WTC11 (cell line): Measurements from ENCODE around the gene MBP. TPM values are rescaled to one million over a fixed set of nuclear protein-coding genes. Genes with fewer than 3 reads are reported as not detected.

ENCODE experiments used
- ATAC-seq: fragments of 200-7000 bp; cut with Tn5 transposase; 2 replicates; pipeline ENCODE4 v1.10.0; 2021; ENCODE audit warnings: mild to moderate bottlenecking, moderate library complexity
- CTCF ChIA-PET: fragments of 300-600 bp; sonication (Branson Sonifier 250); formaldehyde crosslinking; loops from one replicate; lab custom pipeline; 2021; ENCODE audit warnings: antibody characterized with exemption; lab: Charles Lee
- POLR2A ChIA-PET: fragments of 350-600 bp; sonication (Branson Sonifier 250); formaldehyde crosslinking; loops from one replicate; lab custom pipeline; 2021; ENCODE audit warnings: antibody characterized with exemption; lab: Charles Lee
- DNase-seq: peaks from one replicate; pipeline ENCODE4 v3.0.0; 2021; ENCODE audit warnings: low spot score
- H3K27ac Mint-ChIP-seq: 2 replicates; pipeline ENCODE4 v1.8.0; 2021; ENCODE audit warnings: mixed read lengths
- H3K27me3 Mint-ChIP-seq: 2 replicates; pipeline ENCODE4 v1.8.0; 2021; ENCODE audit warnings: low read depth, mild to moderate bottlenecking, moderate library complexity, mixed read lengths
- H3K36me3 Mint-ChIP-seq: 2 replicates; pipeline ENCODE4 v1.8.0; 2021; ENCODE audit warnings: mixed read lengths
- H3K4me1 Mint-ChIP-seq: 2 replicates; pipeline ENCODE4 v1.8.0; 2022; ENCODE audit warnings: mixed read lengths
- H3K4me3 Mint-ChIP-seq: 2 replicates; pipeline ENCODE4 v1.8.0; 2021; ENCODE audit warnings: mild to moderate bottlenecking, moderate library complexity, mixed read lengths
- H3K9me3 Mint-ChIP-seq: 2 replicates; pipeline ENCODE4 v1.8.0; 2021; ENCODE audit warnings: mixed read lengths
- NFE2L1 ChIP-seq: sonication (generic); formaldehyde crosslinking; IDR thresholded peaks from 2 replicates; pipeline ENCODE4 v1.8.1; 2023; ENCODE audit warnings: missing genetic modification reagents
- NFYB ChIP-seq: sonication (generic); formaldehyde crosslinking; conservative IDR thresholded peaks from 2 replicates; pipeline ENCODE4 v1.8.0; 2022; ENCODE audit warnings: low read depth, missing genetic modification reagents
- RELA ChIP-seq: sonication (generic); formaldehyde crosslinking; IDR thresholded peaks from 2 replicates; pipeline ENCODE4 v1.8.1; 2022; ENCODE audit warnings: missing genetic modification reagents, mild to moderate bottlenecking, borderline replicate concordance
- SMAD3 ChIP-seq: sonication (generic); formaldehyde crosslinking; IDR thresholded peaks from 2 replicates; pipeline ENCODE4 v1.8.0; 2022; ENCODE audit warnings: missing genetic modification reagents, mild to moderate bottlenecking, borderline replicate concordance
- SMAD4 ChIP-seq: sonication (generic); formaldehyde crosslinking; IDR thresholded peaks from 2 replicates; pipeline ENCODE4 v1.8.0; 2022; ENCODE audit warnings: mild to moderate bottlenecking, missing genetic modification reagents
- SOX15 ChIP-seq: fragments of 250-450 bp; sonication (Bioruptor Pico); IDR thresholded peaks from 2 replicates; pipeline ENCODE4 v1.9.0; 2021; ENCODE audit warnings: mild to moderate bottlenecking
- TCF7 ChIP-seq: sonication (generic); formaldehyde crosslinking; IDR thresholded peaks from 2 replicates; pipeline ENCODE4 v1.8.0; 2022; ENCODE audit warnings: mild to moderate bottlenecking, low read depth, missing genetic modification reagents, moderate library complexity
- TEAD4 ChIP-seq: sonication (generic); formaldehyde crosslinking; IDR thresholded peaks from 2 replicates; pipeline ENCODE4 v1.8.0; 2022; ENCODE audit warnings: mild to moderate bottlenecking, missing genetic modification reagents
- ZMAT4 ChIP-seq: fragments of 250-450 bp; sonication (Bioruptor Pico); IDR thresholded peaks from 2 replicates; pipeline ENCODE4 v1.9.0; 2021; ENCODE audit warnings: mild to moderate bottlenecking
- ZNF396 ChIP-seq: fragments of 250-450 bp; sonication (Bioruptor Pico); IDR thresholded peaks from 2 replicates; pipeline ENCODE4 v1.8.0; 2021; ENCODE audit warnings: mild to moderate bottlenecking, moderate library complexity, borderline replicate concordance
- ZNF423 ChIP-seq: fragments of 250-450 bp; sonication (Bioruptor Pico); IDR thresholded peaks from 2 replicates; pipeline ENCODE4 v2.1.2; 2022; ENCODE audit warnings: mild to moderate bottlenecking, moderate library complexity
- ZNF671 ChIP-seq: fragments of 250-450 bp; sonication (Bioruptor Pico); IDR thresholded peaks from 2 replicates; pipeline ENCODE4 v1.8.0; 2021; ENCODE audit warnings: mild to moderate bottlenecking
- total RNA-seq: library from RNA; stranded (reverse); gene quantifications from 3 replicates; pipeline ENCODE4 v1.2.3, GENCODE V29; 2021
- TF ChIP-seq, protein P1 (sequence below): fragments of 250-450 bp; sonication (Bioruptor Pico); IDR thresholded peaks from 2 replicates; pipeline ENCODE4 v1.9.0; 2021; ENCODE audit warnings: mild to moderate bottlenecking, borderline replicate concordance
- TF ChIP-seq, protein P2 (sequence below): sonication (generic); formaldehyde crosslinking; IDR thresholded peaks from 2 replicates; pipeline ENCODE4 v1.8.0; 2023; ENCODE audit warnings: missing genetic modification reagents
- TF ChIP-seq, protein P3 (sequence below): sonication (generic); formaldehyde crosslinking; IDR thresholded peaks from 2 replicates; pipeline ENCODE4 v1.8.0; 2022; ENCODE audit warnings: mild to moderate bottlenecking, missing genetic modification reagents
- TF ChIP-seq, protein P4 (sequence below): sonication (generic); formaldehyde crosslinking; IDR thresholded peaks from 2 replicates; pipeline ENCODE4 v1.8.1; 2023; ENCODE audit warnings: mild to moderate bottlenecking, missing genetic modification reagents

Gene MBP
- total RNA-seq, 1 experiment from 2014 or later: 19.6 TPM

DNA sequence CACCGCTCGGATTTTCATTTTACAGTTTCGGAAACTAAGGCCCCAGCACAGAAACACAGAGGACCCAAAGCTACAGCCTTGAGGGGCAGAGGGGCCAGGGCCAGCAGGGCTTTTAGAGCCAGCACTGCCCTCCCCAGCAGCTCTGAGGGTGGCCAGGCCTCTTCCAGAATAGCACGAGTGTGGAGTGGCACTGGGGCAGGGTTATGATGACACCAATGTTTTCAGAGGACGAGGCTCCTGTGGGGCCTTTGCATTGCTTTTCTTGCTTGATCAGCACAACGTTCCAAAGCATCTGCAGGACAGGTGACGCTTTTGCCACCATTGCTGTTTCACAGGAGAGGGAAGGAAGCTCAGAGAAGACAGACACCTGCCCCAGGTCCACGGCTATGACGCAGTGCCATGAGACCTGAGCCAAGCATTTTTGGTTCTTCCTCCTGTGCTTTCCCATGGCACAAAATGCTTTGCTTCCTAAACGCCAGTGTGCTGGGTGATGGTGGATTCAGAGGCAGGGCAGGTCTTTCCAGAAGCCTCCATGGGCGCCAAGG lies 126.9 kb downstream of the MBP start (continued):
- TF ChIP-seq SMAD4 (no peak), NFE2L1 (CRISPR knock-in tag) (no peak), ZNF671 (CRISPR knock-in tag) (no peak), SMAD3 (CRISPR knock-in tag) (no peak), TEAD4 (CRISPR knock-in tag) (no peak)
- TF ChIP-seq, protein P1, sequence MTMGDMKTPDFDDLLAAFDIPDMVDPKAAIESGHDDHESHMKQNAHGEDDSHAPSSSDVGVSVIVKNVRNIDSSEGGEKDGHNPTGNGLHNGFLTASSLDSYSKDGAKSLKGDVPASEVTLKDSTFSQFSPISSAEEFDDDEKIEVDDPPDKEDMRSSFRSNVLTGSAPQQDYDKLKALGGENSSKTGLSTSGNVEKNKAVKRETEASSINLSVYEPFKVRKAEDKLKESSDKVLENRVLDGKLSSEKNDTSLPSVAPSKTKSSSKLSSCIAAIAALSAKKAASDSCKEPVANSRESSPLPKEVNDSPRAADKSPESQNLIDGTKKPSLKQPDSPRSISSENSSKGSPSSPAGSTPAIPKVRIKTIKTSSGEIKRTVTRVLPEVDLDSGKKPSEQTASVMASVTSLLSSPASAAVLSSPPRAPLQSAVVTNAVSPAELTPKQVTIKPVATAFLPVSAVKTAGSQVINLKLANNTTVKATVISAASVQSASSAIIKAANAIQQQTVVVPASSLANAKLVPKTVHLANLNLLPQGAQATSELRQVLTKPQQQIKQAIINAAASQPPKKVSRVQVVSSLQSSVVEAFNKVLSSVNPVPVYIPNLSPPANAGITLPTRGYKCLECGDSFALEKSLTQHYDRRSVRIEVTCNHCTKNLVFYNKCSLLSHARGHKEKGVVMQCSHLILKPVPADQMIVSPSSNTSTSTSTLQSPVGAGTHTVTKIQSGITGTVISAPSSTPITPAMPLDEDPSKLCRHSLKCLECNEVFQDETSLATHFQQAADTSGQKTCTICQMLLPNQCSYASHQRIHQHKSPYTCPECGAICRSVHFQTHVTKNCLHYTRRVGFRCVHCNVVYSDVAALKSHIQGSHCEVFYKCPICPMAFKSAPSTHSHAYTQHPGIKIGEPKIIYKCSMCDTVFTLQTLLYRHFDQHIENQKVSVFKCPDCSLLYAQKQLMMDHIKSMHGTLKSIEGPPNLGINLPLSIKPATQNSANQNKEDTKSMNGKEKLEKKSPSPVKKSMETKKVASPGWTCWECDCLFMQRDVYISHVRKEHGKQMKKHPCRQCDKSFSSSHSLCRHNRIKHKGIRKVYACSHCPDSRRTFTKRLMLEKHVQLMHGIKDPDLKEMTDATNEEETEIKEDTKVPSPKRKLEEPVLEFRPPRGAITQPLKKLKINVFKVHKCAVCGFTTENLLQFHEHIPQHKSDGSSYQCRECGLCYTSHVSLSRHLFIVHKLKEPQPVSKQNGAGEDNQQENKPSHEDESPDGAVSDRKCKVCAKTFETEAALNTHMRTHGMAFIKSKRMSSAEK (CRISPR knock-in tag): no peak
- TF ChIP-seq, protein P2, sequence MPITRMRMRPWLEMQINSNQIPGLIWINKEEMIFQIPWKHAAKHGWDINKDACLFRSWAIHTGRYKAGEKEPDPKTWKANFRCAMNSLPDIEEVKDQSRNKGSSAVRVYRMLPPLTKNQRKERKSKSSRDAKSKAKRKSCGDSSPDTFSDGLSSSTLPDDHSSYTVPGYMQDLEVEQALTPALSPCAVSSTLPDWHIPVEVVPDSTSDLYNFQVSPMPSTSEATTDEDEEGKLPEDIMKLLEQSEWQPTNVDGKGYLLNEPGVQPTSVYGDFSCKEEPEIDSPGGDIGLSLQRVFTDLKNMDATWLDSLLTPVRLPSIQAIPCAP: no peak
- TF ChIP-seq, all 79 proteins: peak for 0

- no peak overlapping the region for H3K4me3 Mint-ChIP-seq
- no peak overlapping the region for H3K27ac Mint-ChIP-seq
- no peaks in the 10 kb centered on the region for H3K36me3 Mint-ChIP-seq
- H3K4me1 Mint-ChIP-seq: peaks cover 23% of the 10 kb centered on the region
- no peaks in the 10 kb centered on the region for H3K27me3 Mint-ChIP-seq
- no peak for DNase-seq
- POLR2A ChIA-PET: no interaction called here
- TF ChIP-seq TEAD4 (CRISPR knock-in tag) (no peak), ZNF423 (CRISPR knock-in tag) (no peak), ZNF671 (CRISPR knock-in tag) (no peak), TCF7 (no peak), ZMAT4 (CRISPR knock-in tag) (no peak), NFYB (CRISPR knock-in tag) (no peak)
- TF ChIP-seq, all 79 proteins: peak for 0
- ATAC-seq: no peak
- CTCF ChIA-PET: interaction anchor here (1.3 kb wide), 1 partner anchor 206 kb away, joined by 3 read pairs; no protein-coding TSS in a partner anchor
- H3K9me3 Mint-ChIP-seq: no peaks in the 10 kb centered on the region
These were observed 127.8 kb downstream of the MBP start for GRCh38 chr18:77004555-77005380.

DNA sequence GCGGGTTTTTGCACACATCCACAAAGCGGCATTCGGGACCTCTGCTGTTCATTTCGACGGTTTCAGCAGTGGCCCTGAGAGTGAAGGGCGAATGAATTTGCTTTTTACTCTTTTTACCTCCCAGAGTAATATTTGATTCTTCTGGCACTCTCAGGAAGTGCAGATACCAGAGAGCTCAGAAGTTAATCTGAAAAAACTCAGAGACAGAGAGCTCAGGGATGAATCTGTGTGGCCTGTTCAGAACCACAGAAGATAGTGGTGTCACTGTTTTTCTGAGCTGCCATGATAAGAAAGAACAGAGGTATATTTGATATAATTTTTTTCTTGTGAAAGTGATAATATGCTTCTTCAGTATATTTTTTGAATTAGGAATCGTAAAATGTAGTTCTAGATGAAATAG lies 129.3 kb downstream of the MBP start:
- no peak for DNase-seq
- peaks cover 22% of the 10 kb centered on the region for H3K4me1 Mint-ChIP-seq
- H3K27ac Mint-ChIP-seq: no peak overlapping the region
- POLR2A ChIA-PET: no interaction called here
- TF ChIP-seq, protein P3, sequence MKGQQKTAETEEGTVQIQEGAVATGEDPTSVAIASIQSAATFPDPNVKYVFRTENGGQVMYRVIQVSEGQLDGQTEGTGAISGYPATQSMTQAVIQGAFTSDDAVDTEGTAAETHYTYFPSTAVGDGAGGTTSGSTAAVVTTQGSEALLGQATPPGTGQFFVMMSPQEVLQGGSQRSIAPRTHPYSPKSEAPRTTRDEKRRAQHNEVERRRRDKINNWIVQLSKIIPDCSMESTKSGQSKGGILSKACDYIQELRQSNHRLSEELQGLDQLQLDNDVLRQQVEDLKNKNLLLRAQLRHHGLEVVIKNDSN: no peak
- no peak for TF ChIP-seq ZNF396 (CRISPR knock-in tag)
- TF ChIP-seq RELA (CRISPR knock-in tag): no peak
- TF ChIP-seq, protein P4, sequence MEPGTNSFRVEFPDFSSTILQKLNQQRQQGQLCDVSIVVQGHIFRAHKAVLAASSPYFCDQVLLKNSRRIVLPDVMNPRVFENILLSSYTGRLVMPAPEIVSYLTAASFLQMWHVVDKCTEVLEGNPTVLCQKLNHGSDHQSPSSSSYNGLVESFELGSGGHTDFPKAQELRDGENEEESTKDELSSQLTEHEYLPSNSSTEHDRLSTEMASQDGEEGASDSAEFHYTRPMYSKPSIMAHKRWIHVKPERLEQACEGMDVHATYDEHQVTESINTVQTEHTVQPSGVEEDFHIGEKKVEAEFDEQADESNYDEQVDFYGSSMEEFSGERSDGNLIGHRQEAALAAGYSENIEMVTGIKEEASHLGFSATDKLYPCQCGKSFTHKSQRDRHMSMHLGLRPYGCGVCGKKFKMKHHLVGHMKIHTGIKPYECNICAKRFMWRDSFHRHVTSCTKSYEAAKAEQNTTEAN (CRISPR knock-in tag): no peak
- TF ChIP-seq SOX15 (CRISPR knock-in tag): no peak
- CTCF ChIA-PET: interaction anchor here (1.3 kb wide), 1 partner anchor 14 kb away, joined by 3 read pairs; no protein-coding TSS in a partner anchor
- no peak overlapping the region for H3K4me3 Mint-ChIP-seq
- ATAC-seq: no peak
- no peaks in the 10 kb centered on the region for H3K27me3 Mint-ChIP-seq
- no peaks in the 10 kb centered on the region for H3K9me3 Mint-ChIP-seq
- no peaks in the 10 kb centered on the region for H3K36me3 Mint-ChIP-seq
